Ovary (tissue), 9 donors: ENCODE measurements around the gene VAX1. TPM values are rescaled to one million over a fixed set of nuclear protein-coding genes. Genes with fewer than 3 reads are reported as not detected.

ENCODE experiments used
- DNase-seq, 5 donors: peaks; one replicate each; pipeline ENCODE4 v3.0.0-alpha.2; 2019 to 2020
- H3K27ac ChIP-seq, 2 donors: fragments of 200-600 bp; one replicate each; pipeline versions ENCODE4 v1.5.1 to v1.8.0; 2019 to 2022
- H3K27me3 ChIP-seq: fragments of 200-600 bp; one replicate; pipeline ENCODE4 v1.8.0; 2022
- H3K36me3 ChIP-seq: fragments of 200-600 bp; sonication (generic); one replicate; pipeline ENCODE4 v1.5.1; 2019
- H3K4me1 ChIP-seq: one replicate; pipeline ENCODE4 v1.8.1; 2013; ENCODE audit warnings: mild to moderate bottlenecking, moderate library complexity; ENCODE audit not compliant: insufficient read depth
- H3K4me3 ChIP-seq: fragments of 200-600 bp; sonication (generic); one replicate; pipeline ENCODE4 v1.5.1; 2017
- H3K9me3 ChIP-seq, 2 donors: fragments of 200-600 bp in 1 of 2; sonication (generic) in 1 of 2; one replicate each; pipeline versions ENCODE4 v1.5.1 to v1.8.1; 2013 to 2019; ENCODE audit warnings: mild to moderate bottlenecking in 1 of 2, moderate library complexity in 1 of 2
- CTCF ChIP-seq, 3 donors: fragments of 450-650 bp in 2 of 3; fragments of 200-600 bp in 1 of 3; IDR thresholded peaks; one replicate each; pipeline versions ENCODE4 v1.5.1 to v1.8.0; 2016 to 2022; ENCODE audit warnings: antibody characterized with exemption in 3 of 3, mild to moderate bottlenecking in 1 of 3
- EP300 ChIP-seq: sonication (generic); formaldehyde crosslinking; IDR thresholded peaks from one replicate; pipeline ENCODE4 v1.6.1; 2017; ENCODE audit warnings: antibody characterized with exemption
- POLR2A ChIP-seq: fragments of 450-650 bp; IDR thresholded peaks from one replicate; pipeline ENCODE4 v1.6.1; 2017; ENCODE audit warnings: antibody characterized with exemption, mild to moderate bottlenecking, moderate library complexity
- WGBS, 3 donors: extraction: QIAGEN DNeasy Blood & Tissue Kit in 1 of 3; methylation state at CpG; one replicate each; pipeline versions ENCODE4 v1.1.5 to v1.1.7; 2013 to 2017; 5-methylcytosine and 5-hydroxymethylcytosine counted together
- intact Hi-C, 4 donors: fragments of 100-400 bp; cut with DNase I; formaldehyde crosslinking; loops; one replicate each; pipeline versions ENCODE4 v1.11.0 to v1.15.1; 2022 to 2023
- polyA plus RNA-seq, 2 donors: library from polyadenylated mRNA; stranded (reverse); fragments of 200-250 nt in 1 of 2; fragments of 350-450 nt in 1 of 2; fragmentation: Illumina TruSeq in 1 of 2; extraction: RNeasy Lipid Tissue Mini Kit (QIAGEN cat#74804) in 1 of 2; gene quantifications; one replicate each; pipeline ENCODE4 v1.2.3, GENCODE V29; 2013 to 2014
- total RNA-seq, 7 donors: library from RNA; depleted of rRNA in 2 of 7; stranded (reverse); fragments of >200 nt in 2 of 7; fragmentation: NEBNext Ultra II Directional in 3 of 7; extraction: Animal tissue kit (Norgen Biotek cat#: 25700) in 3 of 7; gene quantifications; one replicate each; pipeline versions ENCODE4 v1.1.0 to v1.2.4, GENCODE V29; 2016 to 2023
- donor health status: DM: no; HTN: no; CAD: no; lungs with moderate emphysema.
- donor health status: DM: no; HTN: no; CAD: no.
- donor health status: Bipolar disorder and iron deficiency.
- donor health status: DM: yes; HTN: yes; CAD: no.
- donor health status: DM: no; HTN: no; CAD: no.
- donor health status: DM: yes; HTN: yes; CAD: no.

Gene VAX1
- total and polyA plus RNA-seq, 9 donors = not detected

- Histone ChIP-seq H3K4me3 (no peak overlapping the region), H3K27ac (no peak overlapping the region), H3K4me1 (peaks cover 4% of the 10 kb centered on the region), H3K9me3 (no peaks in the 10 kb centered on the region), H3K27me3 (no peaks in the 10 kb centered on the region), H3K36me3 (no peaks in the 10 kb centered on the region)
- no peak for TF ChIP-seq POLR2A
- TF ChIP-seq EP300 = no peak
- no peak for TF ChIP-seq CTCF (IDR thresholded peaks at IDR 0.05)
- intact Hi-C loops = no loop called here
- 9 to 18% (median 14%) methylated on average over 32 to 71 of the region's 72 CpGs for WGBS, 3 donors
- DNase-seq = no peak
These were observed 3.6 kb downstream of the VAX1 start for GRCh38 chr10:117134306-117135025.

GRCh38 chr10:117134056-117134305, 4.1 kb downstream of the VAX1 start:
- Histone ChIP-seq H3K9me3 (no peaks in the 10 kb centered on the region), H3K27me3 (no peaks in the 10 kb centered on the region), H3K4me3 (no peak overlapping the region), H3K36me3 (no peaks in the 10 kb centered on the region), H3K27ac (no peak overlapping the region), H3K4me1 (peaks cover 4% of the 10 kb centered on the region)
- TF ChIP-seq CTCF (IDR thresholded peaks at IDR 0.05) = no peak
- TF ChIP-seq EP300 = no peak
- no peak for TF ChIP-seq POLR2A
- intact Hi-C loops = no loop called here
- 1 to 3% (median 3%) methylated on average over 18 to 28 of the region's 28 CpGs for WGBS, 3 donors
- no peak for DNase-seq

GRCh38 chr10:117133273-117134055, 4.6 kb downstream of the VAX1 start:
- Histone ChIP-seq H3K9me3 (no peaks in the 10 kb centered on the region), H3K4me3 (no peak overlapping the region), H3K36me3 (no peaks in the 10 kb centered on the region), H3K27me3 (no peaks in the 10 kb centered on the region), H3K27ac (no peak overlapping the region), H3K4me1 (peaks cover 4% of the 10 kb centered on the region)
- intact Hi-C loops = no loop called here
- no peak for TF ChIP-seq CTCF (IDR thresholded peaks at IDR 0.05)
- TF ChIP-seq EP300 = no peak
- no peak for TF ChIP-seq POLR2A
- no peak for DNase-seq
- 10 to 12% (median 10%) methylated on average over 30 of the region's 30 CpGs for WGBS, 3 donors

GRCh38 chr10:117132751-117133231, 5.3 kb downstream of the VAX1 start:
- H3K4me3 ChIP-seq = no peak overlapping the region
- H3K4me1 ChIP-seq = peaks cover 4% of the 10 kb centered on the region
- no peak for DNase-seq

More at GRCh38 chr10:117132751-117133231, 5.3 kb downstream of the VAX1 start:
- Histone ChIP-seq H3K27ac (no peak overlapping the region), H3K36me3 (no peaks in the 10 kb centered on the region), H3K27me3 (no peaks in the 10 kb centered on the region), H3K9me3 (no peaks in the 10 kb centered on the region)
- TF ChIP-seq EP300 (no peak), CTCF (IDR thresholded peaks at IDR 0.05) (no peak), POLR2A (no peak)
- 4 to 7% (median 6%) methylated on average over 27 of the region's 27 CpGs for WGBS, 3 donors
- intact Hi-C loops = no loop called here
